ENCODE data around the gene CFAP61. TPM values are rescaled to one million over a fixed set of nuclear protein-coding genes. Genes with fewer than 3 reads are reported as not detected.

The CFAP61 gene
- total RNA-seq, 1 donor from 2014 or later, result not detected

DNA sequence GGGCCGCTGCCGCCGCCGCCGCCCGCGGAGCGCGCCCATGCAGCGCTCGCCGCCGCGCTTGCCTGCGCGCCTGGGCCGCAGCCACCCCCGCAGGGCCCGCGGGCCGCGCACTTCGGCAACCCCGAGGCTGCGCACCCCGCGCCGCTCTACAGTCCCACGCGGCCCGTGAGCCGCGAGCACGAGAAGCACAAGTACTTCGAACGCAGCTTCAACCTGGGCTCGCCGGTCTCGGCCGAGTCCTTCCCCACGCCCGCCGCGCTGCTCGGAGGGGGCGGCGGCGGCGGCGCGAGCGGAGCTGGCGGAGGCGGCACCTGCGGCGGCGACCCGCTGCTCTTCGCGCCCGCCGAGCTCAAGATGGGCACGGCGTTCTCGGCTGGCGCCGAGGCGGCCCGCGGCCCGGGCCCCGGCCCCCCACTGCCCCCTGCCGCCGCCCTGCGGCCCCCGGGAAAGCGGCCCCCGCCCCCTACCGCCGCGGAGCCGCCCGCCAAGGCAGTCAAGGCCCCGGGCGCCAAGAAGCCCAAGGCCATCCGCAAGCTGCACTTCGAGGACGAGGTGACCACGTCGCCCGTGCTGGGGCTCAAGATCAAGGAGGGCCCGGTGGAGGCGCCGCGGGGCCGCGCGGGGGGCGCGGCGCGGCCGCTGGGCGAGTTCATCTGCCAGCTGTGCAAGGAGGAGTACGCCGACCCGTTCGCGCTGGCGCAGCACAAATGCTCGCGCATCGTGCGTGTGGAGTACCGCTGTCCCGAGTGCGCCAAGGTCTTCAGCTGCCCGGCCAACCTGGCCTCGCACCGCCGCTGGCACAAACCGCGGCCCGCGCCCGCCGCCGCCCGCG lies 316.3 kb downstream of the CFAP61 start:
- peak overlapping the region; percentile 43 to 55 for H3K4me3 ChIP-seq

DNA sequence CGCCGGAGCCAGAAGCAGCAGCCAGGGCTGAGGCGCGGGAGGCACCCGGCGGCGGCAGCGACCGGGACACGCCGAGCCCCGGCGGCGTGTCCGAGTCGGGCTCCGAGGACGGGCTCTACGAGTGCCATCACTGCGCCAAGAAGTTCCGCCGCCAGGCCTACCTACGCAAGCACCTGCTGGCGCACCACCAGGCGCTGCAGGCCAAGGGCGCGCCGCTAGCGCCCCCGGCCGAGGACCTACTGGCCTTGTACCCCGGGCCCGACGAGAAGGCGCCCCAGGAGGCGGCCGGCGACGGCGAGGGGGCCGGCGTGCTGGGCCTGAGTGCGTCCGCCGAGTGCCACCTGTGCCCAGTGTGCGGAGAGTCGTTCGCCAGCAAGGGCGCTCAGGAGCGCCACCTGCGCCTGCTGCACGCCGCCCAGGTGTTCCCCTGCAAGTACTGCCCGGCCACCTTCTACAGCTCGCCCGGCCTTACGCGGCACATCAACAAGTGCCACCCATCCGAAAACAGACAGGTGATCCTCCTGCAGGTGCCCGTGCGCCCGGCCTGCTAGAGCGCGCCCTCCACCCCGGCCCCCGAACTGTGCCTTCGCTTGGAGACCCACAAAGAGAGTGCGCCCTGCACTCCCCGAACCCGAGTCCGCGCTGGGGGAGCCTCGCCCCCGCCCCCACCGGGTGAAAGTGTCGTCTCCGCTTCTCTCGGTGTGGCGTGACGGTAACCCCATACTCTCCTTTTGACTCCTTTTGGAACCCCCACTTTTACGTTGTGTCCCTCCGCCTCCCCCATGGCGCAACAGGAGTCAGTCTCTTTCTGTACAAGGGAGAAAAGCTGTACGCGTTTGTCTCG lies 317.1 kb downstream of the CFAP61 start:
- TF ChIP-seq, protein P1, sequence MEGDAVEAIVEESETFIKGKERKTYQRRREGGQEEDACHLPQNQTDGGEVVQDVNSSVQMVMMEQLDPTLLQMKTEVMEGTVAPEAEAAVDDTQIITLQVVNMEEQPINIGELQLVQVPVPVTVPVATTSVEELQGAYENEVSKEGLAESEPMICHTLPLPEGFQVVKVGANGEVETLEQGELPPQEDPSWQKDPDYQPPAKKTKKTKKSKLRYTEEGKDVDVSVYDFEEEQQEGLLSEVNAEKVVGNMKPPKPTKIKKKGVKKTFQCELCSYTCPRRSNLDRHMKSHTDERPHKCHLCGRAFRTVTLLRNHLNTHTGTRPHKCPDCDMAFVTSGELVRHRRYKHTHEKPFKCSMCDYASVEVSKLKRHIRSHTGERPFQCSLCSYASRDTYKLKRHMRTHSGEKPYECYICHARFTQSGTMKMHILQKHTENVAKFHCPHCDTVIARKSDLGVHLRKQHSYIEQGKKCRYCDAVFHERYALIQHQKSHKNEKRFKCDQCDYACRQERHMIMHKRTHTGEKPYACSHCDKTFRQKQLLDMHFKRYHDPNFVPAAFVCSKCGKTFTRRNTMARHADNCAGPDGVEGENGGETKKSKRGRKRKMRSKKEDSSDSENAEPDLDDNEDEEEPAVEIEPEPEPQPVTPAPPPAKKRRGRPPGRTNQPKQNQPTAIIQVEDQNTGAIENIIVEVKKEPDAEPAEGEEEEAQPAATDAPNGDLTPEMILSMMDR (IDR thresholded peaks at IDR 0.05), result no peak
- H3K4me1 ChIP-seq, result peaks cover 7 to 11% of the 10 kb centered on the region in 2 donors
- no peaks in the 10 kb centered on the region for H3K9me3 ChIP-seq
- H3K27ac ChIP-seq, result no peak overlapping the region
- H3K27me3 ChIP-seq, result peaks cover 13% of the 10 kb centered on the region
- intact Hi-C loops (cut with DNase I), result loop anchor here (10.0 kb wide), 1 partner anchor 285 kb away; no protein-coding TSS in a partner anchor
- H3K36me3 ChIP-seq, result no peaks in the 10 kb centered on the region
- H3K4me3 ChIP-seq, result peak overlapping the region; percentile 43 to 55
- no peak for DNase-seq (ENCODE audit: low spot score in 2 of 2)

More for the DNA sequence above, 316.3 kb downstream of the CFAP61 start:
- TF ChIP-seq, protein P1 (IDR thresholded peaks at IDR 0.05), result no peak
- H3K36me3 ChIP-seq, result no peaks in the 10 kb centered on the region
- H3K9me3 ChIP-seq, result no peaks in the 10 kb centered on the region
- intact Hi-C loops (cut with DNase I), result loop anchor here (10.0 kb wide), 1 partner anchor 284 kb away; no protein-coding TSS in a partner anchor
- no peak overlapping the region for H3K27ac ChIP-seq
- H3K27me3 ChIP-seq, result peaks cover 19% of the 10 kb centered on the region
- H3K4me1 ChIP-seq, result peaks cover 7 to 11% of the 10 kb centered on the region in 2 donors
- DNase-seq (ENCODE audit: low spot score in 2 of 2), result no peak

DNA sequence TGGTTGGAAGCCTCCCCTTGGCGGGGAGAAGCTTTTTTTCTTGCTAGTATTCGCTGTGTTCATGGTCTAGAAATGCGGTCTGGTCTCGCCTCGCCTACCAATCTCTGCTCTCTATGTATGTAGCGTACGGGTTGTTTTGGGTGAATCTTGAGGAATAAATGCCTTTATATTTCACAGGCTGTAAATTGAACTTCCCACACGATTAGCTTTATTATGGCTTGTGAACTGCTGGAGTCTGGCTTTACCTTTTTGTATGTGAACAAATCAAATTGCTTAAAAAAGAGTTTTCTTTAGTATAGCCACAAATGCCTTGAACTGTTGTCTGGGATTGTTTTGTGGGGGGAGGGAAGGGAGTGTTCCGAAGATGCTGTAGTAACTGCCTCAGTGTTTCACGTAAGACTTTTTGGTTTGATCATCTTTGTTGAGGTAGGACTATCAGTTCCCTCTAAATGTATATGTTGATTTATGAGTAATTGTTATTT lies 317.8 kb downstream of the CFAP61 start:
- intact Hi-C loops (cut with DNase I), result no loop called here
- Histone ChIP-seq H3K36me3 (no peaks in the 10 kb centered on the region), H3K4me1 (peaks cover 7 to 11% of the 10 kb centered on the region in 2 donors), H3K27me3 (peaks cover 9% of the 10 kb centered on the region), H3K27ac (no peak overlapping the region), H3K4me3 (no peak overlapping the region), H3K9me3 (no peaks in the 10 kb centered on the region)
- TF ChIP-seq, protein P1 (IDR thresholded peaks at IDR 0.05), result no peak
- DNase-seq (ENCODE audit: low spot score in 2 of 2), result no peak

DNA sequence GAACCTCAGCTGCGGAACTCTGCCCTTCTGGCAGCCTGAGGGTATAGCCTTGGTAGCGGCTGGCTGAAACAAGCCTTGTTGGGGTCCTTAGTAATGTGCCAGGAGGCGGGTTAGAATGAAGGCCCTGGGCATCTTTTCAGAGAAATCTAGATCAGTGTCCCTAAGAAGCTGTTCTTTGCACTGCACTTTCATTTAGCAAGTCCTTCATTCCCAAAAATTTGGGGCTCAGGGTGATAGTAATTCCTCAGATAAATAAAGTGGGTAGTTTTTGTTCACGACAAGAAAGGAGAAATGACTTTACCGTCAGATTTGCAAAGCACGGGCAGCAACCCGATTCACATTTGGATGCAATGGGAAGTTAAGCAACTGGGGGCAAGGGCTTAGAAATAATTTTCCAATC lies 318.8 kb downstream of the CFAP61 start:
- TF ChIP-seq, protein P1 (IDR thresholded peaks at IDR 0.05), result no peak
- no peaks in the 10 kb centered on the region for H3K9me3 ChIP-seq
- intact Hi-C loops (cut with DNase I), result no loop called here
- H3K4me1 ChIP-seq, result peaks cover 7 to 11% of the 10 kb centered on the region in 2 donors
- H3K36me3 ChIP-seq, result no peaks in the 10 kb centered on the region
- H3K4me3 ChIP-seq, result no peak overlapping the region
- peaks cover 4% of the 10 kb centered on the region for H3K27me3 ChIP-seq
- no peak overlapping the region for H3K27ac ChIP-seq
- no peak for DNase-seq (ENCODE audit: low spot score in 2 of 2)

DNA sequence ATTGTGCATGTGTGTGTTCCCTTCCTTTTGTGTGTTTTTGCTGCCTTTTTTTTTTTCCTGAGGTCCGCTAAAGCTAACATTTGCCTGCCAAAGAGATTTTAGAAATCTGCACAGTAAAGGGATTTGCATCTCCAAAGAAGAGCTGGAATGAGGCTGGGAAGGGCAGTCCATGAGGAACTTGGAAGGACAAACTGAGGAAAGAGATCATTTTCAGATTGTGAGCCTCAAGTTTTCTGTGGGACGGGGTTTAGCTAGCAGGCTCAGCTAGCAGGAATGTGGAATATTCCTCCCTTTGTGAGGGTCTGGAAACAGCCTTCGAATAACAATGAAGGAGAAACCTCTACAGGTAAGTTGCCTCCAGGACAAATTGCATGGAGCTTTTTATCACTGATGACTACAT lies 319.3 kb downstream of the CFAP61 start:
- TF ChIP-seq, protein P1 (IDR thresholded peaks at IDR 0.05), result no peak
- Histone ChIP-seq H3K9me3 (no peaks in the 10 kb centered on the region), H3K4me1 (peaks cover 7 to 11% of the 10 kb centered on the region in 2 donors), H3K4me3 (no peak overlapping the region), H3K27ac (no peak overlapping the region), H3K27me3 (peaks cover 4% of the 10 kb centered on the region), H3K36me3 (no peaks in the 10 kb centered on the region)
- DNase-seq (ENCODE audit: low spot score in 2 of 2), result no peak
- intact Hi-C loops (cut with DNase I), result no loop called here

Data from ascending aorta (tissue), 2 donors.